ENCODE data around the gene PGAP3. TPM values are rescaled to one million over a fixed set of nuclear protein-coding genes. Genes with fewer than 3 reads are reported as not detected.
A peak's percentile ranks its signal among the peaks of the same experiment; 100 is the strongest.

The PGAP3 gene
- total RNA-seq, 2 experiments from 2014 or later, result 6.4 to 7.4 TPM

- no peak for ATAC-seq
- ChIA-PET POLR2A (interaction anchor here (1.0 to 1.4 kb wide), 2 partner anchors 20 to 23 kb away, joined by 4 to 5 read pairs; partner anchors contain the start of gene MIEN1), CTCF (interaction anchor here (1.1 to 1.9 kb wide), 3 partner anchors 44 to 75 kb away, joined by 4 to 6 read pairs (median 5); no protein-coding TSS in a partner anchor)
- no peak for DNase-seq
- no peak for TF ChIP-seq CTCF (IDR thresholded peaks at IDR 0.05)
- Mint-ChIP-seq H3K4me3 (no peak overlapping the region), H3K27ac (no peak overlapping the region), H3K9me3 (no peaks in the 10 kb centered on the region), H3K36me3 (ENCODE audit: low read depth) (no peaks in the 10 kb centered on the region), H3K27me3 (no peaks in the 10 kb centered on the region), H3K4me1 (ENCODE audit: low read depth) (peaks cover 9% of the 10 kb centered on the region)
- intact Hi-C loops (cut with micrococcal nuclease), result no loop called here
Observed at GRCh38 chr17:39709319-39709997, 21.6 kb upstream of the PGAP3 start.

DNA sequence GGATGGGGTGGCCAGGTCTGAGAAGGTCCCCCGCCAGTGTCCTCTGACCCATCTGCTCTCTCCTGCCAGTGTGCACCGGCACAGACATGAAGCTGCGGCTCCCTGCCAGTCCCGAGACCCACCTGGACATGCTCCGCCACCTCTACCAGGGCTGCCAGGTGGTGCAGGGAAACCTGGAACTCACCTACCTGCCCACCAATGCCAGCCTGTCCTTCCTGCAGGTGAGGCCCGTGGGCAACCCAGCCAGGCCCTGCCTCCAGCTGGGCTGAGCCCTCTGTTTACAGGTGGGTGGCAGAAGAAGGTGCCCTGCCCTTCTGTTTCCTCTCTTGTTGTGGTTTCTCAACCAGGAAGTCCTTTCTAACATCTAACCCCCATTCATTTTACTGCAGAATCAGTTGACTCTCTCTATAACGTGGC is 19.1 kb upstream of the PGAP3 start:
- ChIA-PET POLR2A (no interaction called here), CTCF (no interaction called here)
- no peaks in the 10 kb centered on the region for H3K9me3 Mint-ChIP-seq
- no peak overlapping the region for H3K4me3 Mint-ChIP-seq
- H3K36me3 Mint-ChIP-seq (ENCODE audit: low read depth), result no peaks in the 10 kb centered on the region
- H3K4me1 Mint-ChIP-seq (ENCODE audit: low read depth), result peaks cover 11% of the 10 kb centered on the region
- peak; percentile 60 for ATAC-seq
- H3K27me3 Mint-ChIP-seq, result peaks cover 2% of the 10 kb centered on the region
- intact Hi-C loops (cut with micrococcal nuclease), result no loop called here
- DNase-seq, result no peak
- no peak for TF ChIP-seq CTCF (IDR thresholded peaks at IDR 0.05)
- H3K27ac Mint-ChIP-seq, result peak overlapping the region; percentile 6

DNA sequence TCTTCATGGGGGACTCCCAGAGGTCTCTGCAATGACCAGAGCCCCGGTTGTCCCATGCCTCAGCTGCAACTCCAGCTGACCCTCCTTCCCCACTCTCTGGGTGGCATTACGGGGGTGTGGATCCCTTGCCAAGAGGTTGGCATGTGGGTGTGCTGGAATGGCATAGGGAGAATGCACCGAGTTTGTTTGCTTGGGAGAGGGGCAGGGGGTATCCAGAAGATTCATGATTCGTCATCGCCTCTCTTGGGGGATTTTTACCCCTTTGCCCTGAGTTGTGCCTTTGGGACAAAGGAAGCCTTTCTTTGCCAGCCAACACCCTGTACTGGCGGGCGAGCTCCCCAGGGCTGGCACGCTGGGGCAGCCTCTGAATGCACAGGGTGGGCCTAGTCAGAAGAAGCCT is 18.5 kb upstream of the PGAP3 start:
- H3K4me1 Mint-ChIP-seq (ENCODE audit: low read depth), result peaks cover 11% of the 10 kb centered on the region

GRCh38 chr17:39705786-39706348 is 18.0 kb upstream of the PGAP3 start:
- ATAC-seq, result no peak
- Mint-ChIP-seq H3K4me3 (no peak overlapping the region), H3K9me3 (no peaks in the 10 kb centered on the region), H3K27me3 (peaks cover 12% of the 10 kb centered on the region), H3K4me1 (ENCODE audit: low read depth) (peaks cover 12% of the 10 kb centered on the region), H3K36me3 (ENCODE audit: low read depth) (no peaks in the 10 kb centered on the region), H3K27ac (no peak overlapping the region)
- intact Hi-C loops (cut with micrococcal nuclease), result no loop called here
- DNase-seq, result no peak
- CTCF ChIA-PET, result no interaction called here
- TF ChIP-seq CTCF (IDR thresholded peaks at IDR 0.05), result no peak
- POLR2A ChIA-PET, result no interaction called here

More for the DNA sequence above, 18.5 kb upstream of the PGAP3 start:
- no peak overlapping the region for H3K27ac Mint-ChIP-seq
- ChIA-PET CTCF (no interaction called here), POLR2A (no interaction called here)
- H3K36me3 Mint-ChIP-seq (ENCODE audit: low read depth), result no peaks in the 10 kb centered on the region
- ATAC-seq, result no peak
- H3K27me3 Mint-ChIP-seq, result peaks cover 6% of the 10 kb centered on the region
- no peaks in the 10 kb centered on the region for H3K9me3 Mint-ChIP-seq
- intact Hi-C loops (cut with micrococcal nuclease), result no loop called here
- DNase-seq, result no peak
- no peak overlapping the region for H3K4me3 Mint-ChIP-seq
- no peak for TF ChIP-seq CTCF (IDR thresholded peaks at IDR 0.05)

GRCh38 chr17:39704821-39705551 is 17.1 kb upstream of the PGAP3 start:
- peaks cover 13% of the 10 kb centered on the region for H3K4me1 Mint-ChIP-seq (ENCODE audit: low read depth)
- peaks cover 16% of the 10 kb centered on the region for H3K27me3 Mint-ChIP-seq
- ChIA-PET CTCF (interaction anchor here (1.2 kb wide), 1 partner anchor 57 kb away, joined by 3 read pairs; no protein-coding TSS in a partner anchor), POLR2A (interaction anchor here (0.6 kb wide), 1 partner anchor 16 kb away, joined by 3 read pairs; no protein-coding TSS in a partner anchor)
- no peak for TF ChIP-seq CTCF (IDR thresholded peaks at IDR 0.05)
- no peaks in the 10 kb centered on the region for H3K36me3 Mint-ChIP-seq (ENCODE audit: low read depth)
- H3K27ac Mint-ChIP-seq, result no peak overlapping the region
- no peak for ATAC-seq
- no peak overlapping the region for H3K4me3 Mint-ChIP-seq
- intact Hi-C loops (cut with micrococcal nuclease), result no loop called here
- DNase-seq, result no peak
- H3K9me3 Mint-ChIP-seq, result no peaks in the 10 kb centered on the region

All from activated CD8-positive, alpha-beta T cell treated with anti-CD3 and anti-CD28 coated beads for 36 hours (primary cell).